Psoas muscle (tissue), 8 donors: Measurements from ENCODE around the gene TUBA1A. TPM values are rescaled to one million over a fixed set of nuclear protein-coding genes. Genes with fewer than 3 reads are reported as not detected.

Experiments
- ATAC-seq, 4 donors: fragments of 200-7000 bp; cut with Tn5 transposase; one replicate each; pipeline ENCODE4 v1.9.1; 2020; ENCODE audit warnings: moderate library complexity in 3 of 4, mild to moderate bottlenecking in 2 of 4
- DNase-seq, 2 donors: peaks; one replicate each; pipeline ENCODE4 v3.0.0-alpha.2; 2020
- H3K27ac ChIP-seq: fragments of 200-600 bp; one replicate; pipeline ENCODE4 v1.8.0; 2022
- H3K27me3 ChIP-seq, 3 donors: fragments of 200-600 bp in 1 of 3; one replicate each; pipeline versions ENCODE4 v1.6.1 to v1.8.0; 2013 to 2022; ENCODE audit warnings: low read length in 2 of 3, mild to moderate bottlenecking in 2 of 3, moderate library complexity in 1 of 3; ENCODE audit not compliant: insufficient read depth in 3 of 3
- H3K36me3 ChIP-seq, 2 donors: fragments of 200-600 bp in 1 of 2; one replicate each; pipeline versions ENCODE4 v1.6.1 to v1.8.0; 2013 to 2022; ENCODE audit warnings: low read depth in 1 of 2, mild to moderate bottlenecking in 1 of 2, moderate library complexity in 1 of 2; ENCODE audit not compliant: insufficient read depth in 1 of 2
- H3K4me1 ChIP-seq: fragments of 200-600 bp; one replicate; pipeline ENCODE4 v1.8.0; 2022
- H3K4me3 ChIP-seq: fragments of 200-600 bp; one replicate; pipeline ENCODE4 v1.8.0; 2022; ENCODE audit warnings: mild to moderate bottlenecking
- H3K9me3 ChIP-seq: fragments of 200-600 bp; one replicate; pipeline ENCODE4 v1.8.0; 2022
- whole genome bisulfite sequencing, 3 donors: extraction: QIAGEN DNeasy Blood & Tissue Kit; methylation state at CpG; one replicate each; pipeline versions ENCODE4 v1.1.6 to v1.1.7; 2013; 5-methylcytosine and 5-hydroxymethylcytosine counted together
- intact Hi-C, 2 donors: fragments of 100-400 bp; cut with DNase I; formaldehyde crosslinking; loops; one replicate each; pipeline versions ENCODE4 v1.11.0 to v1.14.2; 2022
- polyA plus RNA-seq, 3 donors: library from polyadenylated mRNA; stranded (reverse); fragments of 200-250 nt; gene quantifications; one replicate each; pipeline ENCODE4 v1.2.3, GENCODE V29; 2013
- total RNA-seq, 4 donors: library from RNA; stranded (reverse); fragmentation: NEBNext Ultra II Directional in 2 of 4; extraction: Animal tissue kit (Norgen Biotek cat#: 25700) in 2 of 4; gene quantifications; one replicate each; pipeline versions ENCODE4 v1.2.1 to v1.2.4, GENCODE V29; 2021 to 2023
- TF ChIP-seq, protein P1 (sequence below): fragments of 200-600 bp; IDR thresholded peaks from one replicate; pipeline ENCODE4 v1.8.0; 2022; ENCODE audit warnings: antibody characterized with exemption
- donor health status: healthy with polysubstance abuse.
- donor health status: DM: no; HTN: no; CAD: no; lungs with moderate emphysema.
- donor health status: Bipolar disorder and iron deficiency.
- donor health status: healthy.
- donor health status: DM: yes; HTN: yes; CAD: no.
- donor health status: DM: no; HTN: no; CAD: no.
- donor health status: DM: no; HTN: no; CAD: no.
- donor health status: DM: yes; HTN: yes; CAD: no.

The TUBA1A gene
- total and polyA plus RNA-seq, 7 donors: 16.4 to 48.2 (median 29.0) TPM

GRCh38 chr12:49227713-49228112 is 38.8 kb upstream of the TUBA1A start:
- Histone ChIP-seq H3K4me3 (no peak overlapping the region), H3K36me3 (no peaks in the 10 kb centered on the region), H3K27ac (no peak overlapping the region), H3K9me3 (no peaks in the 10 kb centered on the region), H3K4me1 (no peaks in the 10 kb centered on the region), H3K27me3 (no peaks in the 10 kb centered on the region)
- DNase-seq (no peak), ATAC-seq (no peak)
- TF ChIP-seq, protein P1, sequence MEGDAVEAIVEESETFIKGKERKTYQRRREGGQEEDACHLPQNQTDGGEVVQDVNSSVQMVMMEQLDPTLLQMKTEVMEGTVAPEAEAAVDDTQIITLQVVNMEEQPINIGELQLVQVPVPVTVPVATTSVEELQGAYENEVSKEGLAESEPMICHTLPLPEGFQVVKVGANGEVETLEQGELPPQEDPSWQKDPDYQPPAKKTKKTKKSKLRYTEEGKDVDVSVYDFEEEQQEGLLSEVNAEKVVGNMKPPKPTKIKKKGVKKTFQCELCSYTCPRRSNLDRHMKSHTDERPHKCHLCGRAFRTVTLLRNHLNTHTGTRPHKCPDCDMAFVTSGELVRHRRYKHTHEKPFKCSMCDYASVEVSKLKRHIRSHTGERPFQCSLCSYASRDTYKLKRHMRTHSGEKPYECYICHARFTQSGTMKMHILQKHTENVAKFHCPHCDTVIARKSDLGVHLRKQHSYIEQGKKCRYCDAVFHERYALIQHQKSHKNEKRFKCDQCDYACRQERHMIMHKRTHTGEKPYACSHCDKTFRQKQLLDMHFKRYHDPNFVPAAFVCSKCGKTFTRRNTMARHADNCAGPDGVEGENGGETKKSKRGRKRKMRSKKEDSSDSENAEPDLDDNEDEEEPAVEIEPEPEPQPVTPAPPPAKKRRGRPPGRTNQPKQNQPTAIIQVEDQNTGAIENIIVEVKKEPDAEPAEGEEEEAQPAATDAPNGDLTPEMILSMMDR: no peak
- 83 to 93% (median 83%) methylated on average over 3 of the region's 3 CpGs for WGBS, 3 donors
- intact Hi-C loops: no loop called here

GRCh38 chr12:49225576-49226166 is 36.8 kb upstream of the TUBA1A start:
- intact Hi-C loops: no loop called here
- DNase-seq (no peak), ATAC-seq (no peak)
- 67 to 72% (median 72%) methylated on average over 7 of the region's 7 CpGs for WGBS, 3 donors
- no peak overlapping the region for H3K4me3 ChIP-seq
- no peaks in the 10 kb centered on the region for H3K9me3 ChIP-seq
- H3K36me3 ChIP-seq: no peaks in the 10 kb centered on the region
- no peaks in the 10 kb centered on the region for H3K4me1 ChIP-seq
- H3K27ac ChIP-seq: no peak overlapping the region
- TF ChIP-seq, protein P1: peak; percentile 11
- no peaks in the 10 kb centered on the region for H3K27me3 ChIP-seq

GRCh38 chr12:49223590-49224369 is 34.9 kb upstream of the TUBA1A start:
- WGBS, 3 donors: 77 to 84% (median 77%) methylated on average over 3 of the region's 3 CpGs
- ATAC-seq (no peak), DNase-seq (no peak)
- intact Hi-C loops: no loop called here
- H3K27ac ChIP-seq: no peak overlapping the region
- no peaks in the 10 kb centered on the region for H3K4me1 ChIP-seq
- H3K36me3 ChIP-seq: no peaks in the 10 kb centered on the region
- no peaks in the 10 kb centered on the region for H3K9me3 ChIP-seq
- TF ChIP-seq, protein P1: no peak
- H3K4me3 ChIP-seq: no peak overlapping the region
- no peaks in the 10 kb centered on the region for H3K27me3 ChIP-seq

- Histone ChIP-seq H3K4me1 (no peaks in the 10 kb centered on the region), H3K9me3 (no peaks in the 10 kb centered on the region), H3K27ac (peak overlapping the region; percentile 79), H3K4me3 (no peak overlapping the region), H3K36me3 (no peaks in the 10 kb centered on the region), H3K27me3 (no peaks in the 10 kb centered on the region)
- TF ChIP-seq, protein P1: no peak
- DNase-seq: no peak
- 52 to 73% (median 66%) methylated on average over 1 of the region's 1 CpG for WGBS, 3 donors
- ATAC-seq: peak in 1 of 4 donors; percentile 23
- intact Hi-C loops: no loop called here
Observed at GRCh38 chr12:49223122-49223521, 34.2 kb upstream of the TUBA1A start.
